Upper lobe of left lung (tissue), 6 donors: ENCODE results near the gene SHROOM2. TPM values are rescaled to one million over a fixed set of nuclear protein-coding genes. Genes with fewer than 3 reads are reported as not detected.

ENCODE experiments used
- ATAC-seq, 2 donors: fragments of 200-7000 bp; cut with Tn5 transposase; one replicate each; pipeline ENCODE4 v1.9.1; 2022; ENCODE audit warnings: mild to moderate bottlenecking in 2 of 2, moderate library complexity in 2 of 2; ENCODE audit not compliant: low FRiP score in 2 of 2
- DNase-seq, 2 donors: peaks; one replicate each; pipeline ENCODE4 v3.0.0-alpha.2; 2019 to 2020
- H3K27ac ChIP-seq, 4 donors: fragments of 200-600 bp; sonication (generic); one replicate each; pipeline ENCODE4 v1.5.1; 2016 to 2019
- H3K27me3 ChIP-seq, 4 donors: fragments of 200-600 bp; sonication (generic); one replicate each; pipeline ENCODE4 v1.5.1; 2017 to 2019
- H3K36me3 ChIP-seq, 4 donors: fragments of 200-600 bp; sonication (generic); one replicate each; pipeline ENCODE4 v1.5.1; 2016 to 2019
- H3K4me1 ChIP-seq, 4 donors: fragments of 200-600 bp; sonication (generic); one replicate each; pipeline ENCODE4 v1.5.1; 2018 to 2019
- H3K4me3 ChIP-seq, 4 donors: fragments of 200-600 bp; sonication (generic); one replicate each; pipeline ENCODE4 v1.5.1; 2017 to 2019; ENCODE audit warnings: mild to moderate bottlenecking in 2 of 4, moderate library complexity in 1 of 4
- H3K9me3 ChIP-seq, 4 donors: fragments of 200-600 bp; sonication (generic); one replicate each; pipeline ENCODE4 v1.5.1; 2018 to 2019
- CTCF ChIP-seq, 6 experiments: fragments of 450-650 bp in 4 of 6; fragments of 200-600 bp in 2 of 6; sonication (generic) in 2 of 6; IDR thresholded peaks; one replicate each; pipeline ENCODE4 v1.5.1; 2016 to 2019; ENCODE audit warnings: antibody characterized with exemption in 6 of 6
- EP300 ChIP-seq, 4 donors: sonication (generic); formaldehyde crosslinking; IDR thresholded peaks; one replicate each; pipeline ENCODE4 v1.5.1; 2017; ENCODE audit warnings: antibody characterized with exemption in 4 of 4, control low read depth in 2 of 4
- POLR2A ChIP-seq, 4 donors: fragments of 450-650 bp; IDR thresholded peaks; one replicate each; pipeline ENCODE4 v1.5.1; 2016 to 2017; ENCODE audit warnings: antibody characterized with exemption in 4 of 4, mild to moderate bottlenecking in 2 of 4
- POLR2AphosphoS5 ChIP-seq, 2 donors: sonication (generic); formaldehyde crosslinking; IDR thresholded peaks; one replicate each; pipeline ENCODE4 v1.5.1; 2017; ENCODE audit warnings: antibody characterized with exemption in 2 of 2
- WGBS, 2 donors: methylation state at CpG; one replicate each; pipeline ENCODE4 v1.1.5; 2017 to 2018; 5-methylcytosine and 5-hydroxymethylcytosine counted together
- total RNA-seq, 6 donors: library from RNA; depleted of rRNA in 4 of 6; stranded (reverse); fragments of >200 nt in 4 of 6; gene quantifications; one replicate each; pipeline versions ENCODE4 v1.1.0 to v1.2.1, GENCODE V29; 2016 to 2021
- donor health status: DM: no; HTN: no; CAD: no; lungs with moderate emphysema.
- donor health status: DM: no; HTN: yes; CAD: no; lungs with severe emphysema.

The SHROOM2 gene
- total RNA-seq, 6 donors from 2014 or later, result 6.6 to 22.9 (median 11.5) TPM

- no peak overlapping the region for H3K4me3 ChIP-seq
- WGBS, 2 donors, result 79 to 82% methylated on average over 6 to 9 of the region's 9 CpGs
- TF ChIP-seq EP300 (IDR thresholded peaks at IDR 0.05), result no peak
- TF ChIP-seq POLR2A (IDR thresholded peaks at IDR 0.05), result no peak
- no peak for TF ChIP-seq CTCF (IDR thresholded peaks at IDR 0.05)
- TF ChIP-seq POLR2AphosphoS5 (IDR thresholded peaks at IDR 0.05), result no peak
- H3K27ac ChIP-seq, result no peak overlapping the region
- peaks cover 0 to 5% (median 0%) of the 10 kb centered on the region in 4 donors for H3K36me3 ChIP-seq
- peaks cover 0 to 10% (median 0%) of the 10 kb centered on the region in 4 donors for H3K9me3 ChIP-seq
- no peaks in the 10 kb centered on the region for H3K4me1 ChIP-seq
- no peak for DNase-seq
- ATAC-seq, result no peak
- no peaks in the 10 kb centered on the region for H3K27me3 ChIP-seq
Measured at GRCh38 chrX:9948406-9948805, 162.2 kb downstream of the SHROOM2 start.

DNA sequence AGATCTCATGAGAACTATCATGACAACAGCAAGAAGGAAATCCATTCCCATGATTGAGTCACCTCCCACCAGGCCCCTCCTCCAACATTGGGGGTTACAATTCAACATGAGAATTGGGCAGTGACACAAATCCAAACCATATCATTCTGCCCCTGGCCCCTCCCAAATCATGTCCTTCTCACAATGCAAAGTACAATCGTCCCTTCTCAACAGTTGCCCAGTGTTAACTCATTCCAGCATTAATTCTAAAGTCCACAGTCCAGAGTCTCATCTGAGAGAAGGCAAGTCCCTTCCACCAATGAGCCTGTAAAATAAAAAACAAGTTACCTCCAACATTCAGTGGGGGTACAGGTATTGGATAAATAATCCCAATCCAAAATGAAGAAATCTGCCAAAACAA lies 166.1 kb downstream of the SHROOM2 start:
- H3K4me1 ChIP-seq, result no peaks in the 10 kb centered on the region
- DNase-seq (no peak), ATAC-seq (no peak)
- peaks cover 0 to 12% (median 0%) of the 10 kb centered on the region in 4 donors for H3K9me3 ChIP-seq
- H3K36me3 ChIP-seq, result peaks cover 0 to 5% (median 0%) of the 10 kb centered on the region in 4 donors
- H3K27ac ChIP-seq, result no peak overlapping the region
- WGBS, 2 donors, result 66 to 67% methylated on average over 1 of the region's 1 CpG
- H3K4me3 ChIP-seq, result no peak overlapping the region
- H3K27me3 ChIP-seq, result no peaks in the 10 kb centered on the region
- no peak for TF ChIP-seq EP300 (IDR thresholded peaks at IDR 0.05)
- TF ChIP-seq CTCF (IDR thresholded peaks at IDR 0.05), result no peak
- no peak for TF ChIP-seq POLR2AphosphoS5 (IDR thresholded peaks at IDR 0.05)
- no peak for TF ChIP-seq POLR2A (IDR thresholded peaks at IDR 0.05)

GRCh38 chrX:9953396-9953795 lies 167.2 kb downstream of the SHROOM2 start:
- no peaks in the 10 kb centered on the region for H3K27me3 ChIP-seq
- no peak overlapping the region for H3K27ac ChIP-seq
- TF ChIP-seq POLR2AphosphoS5 (IDR thresholded peaks at IDR 0.05) (no peak), POLR2A (IDR thresholded peaks at IDR 0.05) (no peak), CTCF (IDR thresholded peaks at IDR 0.05) (no peak), EP300 (IDR thresholded peaks at IDR 0.05) (no peak)
- ATAC-seq (no peak), DNase-seq (no peak)
- 87 to 94% methylated on average over 2 of the region's 2 CpGs for WGBS, 2 donors
- no peaks in the 10 kb centered on the region for H3K36me3 ChIP-seq
- H3K9me3 ChIP-seq, result peaks cover 0 to 12% (median 0%) of the 10 kb centered on the region in 4 donors
- H3K4me1 ChIP-seq, result no peaks in the 10 kb centered on the region
- no peak overlapping the region for H3K4me3 ChIP-seq

DNA sequence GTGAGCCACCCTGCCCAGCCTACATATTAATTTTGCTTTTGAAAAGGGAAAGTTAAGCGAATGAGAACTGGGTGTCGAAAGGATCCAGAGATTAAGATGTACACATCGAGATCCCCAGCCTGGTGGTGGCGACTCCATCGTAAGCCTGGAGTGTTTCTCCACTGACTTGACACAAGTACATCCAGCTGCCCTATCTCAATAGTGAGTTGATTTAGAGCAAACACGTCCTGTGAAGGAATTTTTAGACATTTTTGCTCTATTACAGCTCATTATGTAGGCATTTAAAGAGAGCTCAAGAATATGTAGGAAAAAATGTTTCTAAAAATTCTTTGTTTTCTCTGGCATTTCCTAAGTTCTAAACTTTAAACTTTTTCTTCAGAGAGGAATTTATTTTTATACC lies 169.3 kb downstream of the SHROOM2 start:
- H3K4me1 ChIP-seq, result no peaks in the 10 kb centered on the region
- no peaks in the 10 kb centered on the region for H3K36me3 ChIP-seq
- TF ChIP-seq POLR2A (IDR thresholded peaks at IDR 0.05) (no peak), POLR2AphosphoS5 (IDR thresholded peaks at IDR 0.05) (no peak), CTCF (IDR thresholded peaks at IDR 0.05) (no peak), EP300 (IDR thresholded peaks at IDR 0.05) (no peak)
- H3K27ac ChIP-seq, result no peak overlapping the region
- no peak overlapping the region for H3K4me3 ChIP-seq
- no peak for ATAC-seq
- 73 to 77% methylated on average over 6 of the region's 6 CpGs for WGBS, 2 donors
- H3K9me3 ChIP-seq, result peaks cover 0 to 12% (median 0%) of the 10 kb centered on the region in 4 donors
- DNase-seq, result no peak
- no peaks in the 10 kb centered on the region for H3K27me3 ChIP-seq

- ATAC-seq (no peak), DNase-seq (no peak)
- Histone ChIP-seq H3K4me1 (no peaks in the 10 kb centered on the region), H3K9me3 (peaks cover 0 to 8% (median 0%) of the 10 kb centered on the region in 4 donors), H3K27ac (no peak overlapping the region), H3K4me3 (no peak overlapping the region), H3K36me3 (no peaks in the 10 kb centered on the region), H3K27me3 (no peaks in the 10 kb centered on the region)
- WGBS, 2 donors, result 74 to 87% methylated on average over 9 of the region's 9 CpGs
- TF ChIP-seq EP300 (IDR thresholded peaks at IDR 0.05) (no peak), POLR2AphosphoS5 (IDR thresholded peaks at IDR 0.05) (no peak), CTCF (IDR thresholded peaks at IDR 0.05) (no peak), POLR2A (IDR thresholded peaks at IDR 0.05) (no peak)
Measured at GRCh38 chrX:9957743-9958142, 171.5 kb downstream of the SHROOM2 start.
